Measurements from ENCODE around the gene GORASP1.

GRCh38 chr3:39088456-39088855 lies 19.0 kb downstream of the GORASP1 start:
- TF ChIP-seq CTCF (IDR thresholded peaks at IDR 0.05 in 4 of 5, conservative IDR thresholded peaks at IDR 0.05 in 1 of 5): no peak
- TF ChIP-seq POLR2A (IDR thresholded peaks at IDR 0.05): no peak

All from gastrocnemius medialis (tissue), 4 donors.